Measurements from ENCODE around the gene BTNL3. TPM values are rescaled to one million over a fixed set of nuclear protein-coding genes. Genes with fewer than 3 reads are reported as not detected.
A peak's percentile ranks its signal among the peaks of the same experiment; 100 is the strongest.

BTNL3 gene
- under 1 TPM; 0.10 to 0.16 TPM for total RNA-seq

GRCh38 chr5:180988592-180988991 lies at the start of gene BTNL3:
BTNL3 (plus strand) TSS chr5:180988846; CDS start chr5:180989029, 183 bp downstream.
- Mint-ChIP-seq H3K4me1 (ENCODE audit: low read depth) (no peaks in the 10 kb centered on the region), H3K4me3 (no peak within 1 kb of the TSS), H3K27ac (no peak within 1 kb of the TSS), H3K36me3 (ENCODE audit: insufficient read depth in 2 of 2) (no peaks in the 10 kb centered on the region), H3K9me3 (peaks cover 0 to 2% of the 10 kb centered on the region in 2 donors), H3K27me3 (ENCODE audit: low read depth) (no peaks in the 10 kb centered on the region)
- ATAC-seq (replicated peaks in 1 of 2) (no peak), DNase-seq (no peak)

GRCh38 chr5:180950291-180950949 lies 38.2 kb upstream of the BTNL3 start:
- DNase-seq (no peak), ATAC-seq (replicated peaks in 1 of 2) (no peak)
- H3K27ac Mint-ChIP-seq, result no peak overlapping the region
- no peaks in the 10 kb centered on the region for H3K27me3 Mint-ChIP-seq (ENCODE audit: low read depth)
- H3K4me1 Mint-ChIP-seq (ENCODE audit: low read depth), result no peaks in the 10 kb centered on the region
- H3K4me3 Mint-ChIP-seq, result no peak overlapping the region
- no peaks in the 10 kb centered on the region for H3K36me3 Mint-ChIP-seq (ENCODE audit: insufficient read depth in 2 of 2)
- no peaks in the 10 kb centered on the region for H3K9me3 Mint-ChIP-seq

- H3K4me1 Mint-ChIP-seq (ENCODE audit: low read depth), result peaks cover 22% of the 10 kb centered on the region
- ATAC-seq (replicated peaks in 1 of 2) (no peak), DNase-seq (no peak)
- peaks cover 0 to 2% of the 10 kb centered on the region in 2 donors for H3K9me3 Mint-ChIP-seq
- H3K27me3 Mint-ChIP-seq (ENCODE audit: low read depth), result peaks cover 10% of the 10 kb centered on the region
- H3K27ac Mint-ChIP-seq, result no peak overlapping the region
- H3K4me3 Mint-ChIP-seq, result no peak overlapping the region
- no peaks in the 10 kb centered on the region for H3K36me3 Mint-ChIP-seq (ENCODE audit: insufficient read depth in 2 of 2)
These were observed 29.0 kb upstream of the BTNL3 start for GRCh38 chr5:180959661-180960060.

GRCh38 chr5:180960209-180960608 lies 28.4 kb upstream of the BTNL3 start:
- H3K4me3 Mint-ChIP-seq, result no peak overlapping the region
- no peaks in the 10 kb centered on the region for H3K36me3 Mint-ChIP-seq (ENCODE audit: insufficient read depth in 2 of 2)
- peak in 1 of 2 donors; percentile 46 for ATAC-seq (replicated peaks in 1 of 2)
- no peak overlapping the region for H3K27ac Mint-ChIP-seq
- peaks cover 10% of the 10 kb centered on the region for H3K27me3 Mint-ChIP-seq (ENCODE audit: low read depth)
- no peak for DNase-seq
- peaks cover 0 to 2% of the 10 kb centered on the region in 2 donors for H3K9me3 Mint-ChIP-seq
- H3K4me1 Mint-ChIP-seq (ENCODE audit: low read depth), result peaks cover 22% of the 10 kb centered on the region

- Mint-ChIP-seq H3K27me3 (ENCODE audit: low read depth) (no peaks in the 10 kb centered on the region), H3K9me3 (no peaks in the 10 kb centered on the region), H3K36me3 (ENCODE audit: insufficient read depth in 2 of 2) (peaks cover 0 to 1% of the 10 kb centered on the region in 2 donors), H3K4me1 (ENCODE audit: low read depth) (no peaks in the 10 kb centered on the region), H3K4me3 (no peak overlapping the region), H3K27ac (no peak overlapping the region)
- DNase-seq, result no peak
- ATAC-seq (replicated peaks in 1 of 2), result no peak
These were observed 19.2 kb upstream of the BTNL3 start for GRCh38 chr5:180969406-180969805.

GRCh38 chr5:180970336-180970735 lies 18.3 kb upstream of the BTNL3 start:
- no peak for DNase-seq
- no peak for ATAC-seq (replicated peaks in 1 of 2)
- Mint-ChIP-seq H3K9me3 (no peaks in the 10 kb centered on the region), H3K27ac (no peak overlapping the region), H3K4me1 (ENCODE audit: low read depth) (peaks cover 4% of the 10 kb centered on the region), H3K27me3 (ENCODE audit: low read depth) (no peaks in the 10 kb centered on the region), H3K36me3 (ENCODE audit: insufficient read depth in 2 of 2) (peaks cover 0 to 1% of the 10 kb centered on the region in 2 donors), H3K4me3 (no peak overlapping the region)

- Mint-ChIP-seq H3K4me1 (ENCODE audit: low read depth) (peaks cover 9% of the 10 kb centered on the region), H3K27me3 (ENCODE audit: low read depth) (no peaks in the 10 kb centered on the region), H3K9me3 (no peaks in the 10 kb centered on the region), H3K36me3 (ENCODE audit: insufficient read depth in 2 of 2) (peaks cover 0 to 1% of the 10 kb centered on the region in 2 donors), H3K4me3 (no peak overlapping the region), H3K27ac (no peak overlapping the region)
- DNase-seq, result no peak
- ATAC-seq (replicated peaks in 1 of 2), result no peak
These were observed 17.8 kb upstream of the BTNL3 start for GRCh38 chr5:180970875-180971274.

GRCh38 chr5:180974612-180975315 lies 13.9 kb upstream of the BTNL3 start:
- Mint-ChIP-seq H3K36me3 (ENCODE audit: insufficient read depth in 2 of 2) (peaks cover 0 to 1% of the 10 kb centered on the region in 2 donors), H3K27ac (no peak overlapping the region), H3K27me3 (ENCODE audit: low read depth) (no peaks in the 10 kb centered on the region), H3K9me3 (no peaks in the 10 kb centered on the region), H3K4me1 (ENCODE audit: low read depth) (peaks cover 9% of the 10 kb centered on the region), H3K4me3 (no peak overlapping the region)
- DNase-seq, result no peak
- no peak for ATAC-seq (replicated peaks in 1 of 2)

- ATAC-seq (replicated peaks in 1 of 2), result peak; percentile 49 to 63
- peaks cover 9% of the 10 kb centered on the region for H3K4me1 Mint-ChIP-seq (ENCODE audit: low read depth)
- DNase-seq, result peak in 1 of 2 donors; percentile 3
- no peak overlapping the region for H3K4me3 Mint-ChIP-seq
- H3K27ac Mint-ChIP-seq, result no peak overlapping the region
- peaks cover 0 to 1% of the 10 kb centered on the region in 2 donors for H3K36me3 Mint-ChIP-seq (ENCODE audit: insufficient read depth in 2 of 2)
- H3K27me3 Mint-ChIP-seq (ENCODE audit: low read depth), result no peaks in the 10 kb centered on the region
- no peaks in the 10 kb centered on the region for H3K9me3 Mint-ChIP-seq
These were observed 13.3 kb upstream of the BTNL3 start for GRCh38 chr5:180975338-180975737.

- no peak for ATAC-seq (replicated peaks in 1 of 2)
- H3K27me3 Mint-ChIP-seq (ENCODE audit: low read depth), result no peaks in the 10 kb centered on the region
These were observed 12.1 kb upstream of the BTNL3 start for GRCh38 chr5:180976518-180976917.

GRCh38 chr5:180977852-180978251 lies 10.8 kb upstream of the BTNL3 start:
- Mint-ChIP-seq H3K36me3 (ENCODE audit: insufficient read depth in 2 of 2) (no peaks in the 10 kb centered on the region), H3K9me3 (no peaks in the 10 kb centered on the region), H3K27me3 (ENCODE audit: low read depth) (no peaks in the 10 kb centered on the region), H3K4me3 (no peak overlapping the region), H3K27ac (no peak overlapping the region), H3K4me1 (ENCODE audit: low read depth) (peaks cover 9% of the 10 kb centered on the region)
- DNase-seq (no peak), ATAC-seq (replicated peaks in 1 of 2) (no peak)

More at GRCh38 chr5:180976518-180976917, 12.1 kb upstream of the BTNL3 start:
- peak overlapping the region; percentile 54 for H3K27ac Mint-ChIP-seq
- no peaks in the 10 kb centered on the region for H3K9me3 Mint-ChIP-seq
- H3K36me3 Mint-ChIP-seq (ENCODE audit: insufficient read depth in 2 of 2), result no peaks in the 10 kb centered on the region
- peak overlapping the region; percentile 27 to 52 for H3K4me3 Mint-ChIP-seq
- peaks cover 9% of the 10 kb centered on the region for H3K4me1 Mint-ChIP-seq (ENCODE audit: low read depth)
- no peak for DNase-seq

GRCh38 chr5:180982008-180982741 lies 6.5 kb upstream of the BTNL3 start:
- H3K4me1 Mint-ChIP-seq (ENCODE audit: low read depth), result no peaks in the 10 kb centered on the region
- no peaks in the 10 kb centered on the region for H3K27me3 Mint-ChIP-seq (ENCODE audit: low read depth)
- ATAC-seq (replicated peaks in 1 of 2), result no peak
- no peak overlapping the region for H3K4me3 Mint-ChIP-seq
- peaks cover 0 to 2% of the 10 kb centered on the region in 2 donors for H3K9me3 Mint-ChIP-seq
- DNase-seq, result no peak
- H3K36me3 Mint-ChIP-seq (ENCODE audit: insufficient read depth in 2 of 2), result no peaks in the 10 kb centered on the region
- H3K27ac Mint-ChIP-seq, result no peak overlapping the region

- DNase-seq (no peak), ATAC-seq (replicated peaks in 1 of 2) (no peak)
- H3K27ac Mint-ChIP-seq, result no peak overlapping the region
- H3K4me1 Mint-ChIP-seq (ENCODE audit: low read depth), result no peaks in the 10 kb centered on the region
- H3K36me3 Mint-ChIP-seq (ENCODE audit: insufficient read depth in 2 of 2), result no peaks in the 10 kb centered on the region
- no peak overlapping the region for H3K4me3 Mint-ChIP-seq
- H3K9me3 Mint-ChIP-seq, result peaks cover 0 to 2% of the 10 kb centered on the region in 2 donors
- no peaks in the 10 kb centered on the region for H3K27me3 Mint-ChIP-seq (ENCODE audit: low read depth)
These were observed 630 bp upstream of the BTNL3 start for GRCh38 chr5:180988016-180988415.

Measured in activated T-cell treated with anti-CD3 and anti-CD28 coated beads, Interleukin-2, amount 50 U/mL, for 72 hours (primary cell).